ENCODE data around the gene SLC25A3. TPM values are rescaled to one million over a fixed set of nuclear protein-coding genes. Genes with fewer than 3 reads are reported as not detected.
"Not testable (repeated sequence)": the region's sequence is repeated elsewhere in the genome, so short reads cannot be mapped to it uniquely, and the experiment has no call there.

Gene SLC25A3
- 100 to 1,000 TPM; 256 to 438 (median 269) TPM for total RNA-seq
- 289 TPM for total RNA-seq (2013)
- total RNA-seq: 232 to 674 (median 365) reads per million in 29 experiments

GRCh38 chr12:98593351-98594049 is at the start of gene SLC25A3:
Gene SLC25A3 (plus strand): TSS chr12:98593686. CDS start chr12:98593979, 293 bp downstream.
- H3K27me3 Mint-ChIP-seq: no peaks in the 10 kb centered on the region
- no peaks in the 10 kb centered on the region for H3K27me3 ChIP-seq (replicated peaks in 1 of 2; ENCODE audit: control insufficient read depth in 2 of 2, extremely low read depth in 1 of 2, insufficient read depth in 2 of 2, low read length in 1 of 2)
- 0% methylated on average over 61 of the region's 67 CpGs for WGBS (ENCODE audit: insufficient coverage)
- H3K27ac ChIP-seq (ENCODE audit: low read length): peak within 1 kb of the TSS; percentile 94
- H3K9me3 ChIP-seq: no peaks in the 10 kb centered on the region
- peak; percentile 96 to 98 (median 98) for ATAC-seq (replicated peaks in 1 of 4)
- H3K36me3 Mint-ChIP-seq: peaks cover 22% of the 10 kb centered on the region
- peak; percentile 82 to 99 (median 93) for DNase-seq
- H3K4me3 ChIP-seq (ENCODE audit: control insufficient read depth in 1 of 2, extremely low read depth in 1 of 2, low read length in 1 of 2): peak within 1 kb of the TSS; percentile 85 to 97
- peak within 1 kb of the TSS; percentile 95 to 99 for H3K27ac Mint-ChIP-seq
- H3K9me3 Mint-ChIP-seq: no peaks in the 10 kb centered on the region
- peak within 1 kb of the TSS; percentile 90 to 95 (median 91) for H3K4me3 Mint-ChIP-seq
- H3K4me1 Mint-ChIP-seq: peaks cover 27 to 43% (median 35%) of the 10 kb centered on the region in 3 donors
- peaks cover 0 to 27% of the 10 kb centered on the region in 2 donors for H3K36me3 ChIP-seq (ENCODE audit: control insufficient read depth in 2 of 2, extremely low read depth in 1 of 2, insufficient read depth in 1 of 2, low read length in 1 of 2)
- ChIA-PET CTCF (interaction anchor here (0.6 to 2.2 kb wide), 12 partner anchors 14 to 1686 kb away, joined by 3 to 20 read pairs (median 4); partner anchors contain the start of genes IKBIP (in 1 of the 2) and NEDD1 (in 1 of the 2)), POLR2A (interaction anchor here (0.5 to 1.7 kb wide), 17 partner anchors 8 to 1636 kb away, joined by 3 to 19 read pairs (median 4); partner anchors contain the start of genes APAF1 (in 1 of the 2) and IKBIP (in 1 of the 2))
- H3K4me1 ChIP-seq (ENCODE audit: control insufficient read depth in 1 of 2, extremely low read depth in 1 of 2, insufficient read depth in 2 of 2, low read length in 2 of 2): peaks cover 18 to 21% of the 10 kb centered on the region in 2 experiments

- H3K36me3 Mint-ChIP-seq: peaks cover 46% of the 10 kb centered on the region
- POLR2A ChIA-PET: interaction anchor here in 1 of 2 donors (0.5 kb wide), 1 partner anchor 31 kb away, joined by 5 read pairs; no protein-coding TSS in a partner anchor
- H3K27me3 Mint-ChIP-seq: no peaks in the 10 kb centered on the region
These were observed 49.8 kb upstream of the SLC25A3 start for GRCh38 chr12:98543701-98544100.

GRCh38 chr12:98544751-98545150 is 48.7 kb upstream of the SLC25A3 start:
- 80% methylated on average over 1 of the region's 1 CpG for WGBS (ENCODE audit: insufficient coverage)
- no peak for ATAC-seq (replicated peaks in 1 of 4)
- H3K27ac ChIP-seq (ENCODE audit: low read length): no peak overlapping the region

More at GRCh38 chr12:98543701-98544100, 49.8 kb upstream of the SLC25A3 start:
- peaks cover 0 to 58% of the 10 kb centered on the region in 2 donors for H3K36me3 ChIP-seq (ENCODE audit: control insufficient read depth in 2 of 2, extremely low read depth in 1 of 2, insufficient read depth in 1 of 2, low read length in 1 of 2)
- Mint-ChIP-seq H3K27ac (no peak overlapping the region), H3K4me3 (no peak overlapping the region), H3K9me3 (no peaks in the 10 kb centered on the region), H3K4me1 (peaks cover 4 to 11% (median 5%) of the 10 kb centered on the region in 3 donors)
- no peaks in the 10 kb centered on the region for H3K4me1 ChIP-seq (ENCODE audit: control insufficient read depth in 1 of 2, extremely low read depth in 1 of 2, insufficient read depth in 2 of 2, low read length in 2 of 2)
- no peaks in the 10 kb centered on the region for H3K27me3 ChIP-seq (replicated peaks in 1 of 2; ENCODE audit: control insufficient read depth in 2 of 2, extremely low read depth in 1 of 2, insufficient read depth in 2 of 2, low read length in 1 of 2)
- no peak overlapping the region for H3K4me3 ChIP-seq (ENCODE audit: control insufficient read depth in 1 of 2, extremely low read depth in 1 of 2, low read length in 1 of 2)
- CTCF ChIA-PET: interaction anchor here (0.7 to 1.2 kb wide), 3 partner anchors 53 to 150 kb away, joined by 3 to 5 read pairs (median 4); no protein-coding TSS in a partner anchor
- DNase-seq (no peak), ATAC-seq (replicated peaks in 1 of 4) (no peak)
- no peaks in the 10 kb centered on the region for H3K9me3 ChIP-seq
- no peak overlapping the region for H3K27ac ChIP-seq (ENCODE audit: low read length)

GRCh38 chr12:98549371-98550110 is 43.9 kb upstream of the SLC25A3 start:
- H3K9me3 ChIP-seq: no peaks in the 10 kb centered on the region
- DNase-seq (no peak), ATAC-seq (replicated peaks in 1 of 4) (no peak)
- no peak overlapping the region for H3K4me3 ChIP-seq (ENCODE audit: control insufficient read depth in 1 of 2, extremely low read depth in 1 of 2, low read length in 1 of 2)
- WGBS (ENCODE audit: insufficient coverage): 78% methylated on average over 1 of the region's 5 CpGs
- H3K36me3 Mint-ChIP-seq: peaks cover 42% of the 10 kb centered on the region
- no peaks in the 10 kb centered on the region for H3K4me1 Mint-ChIP-seq
- H3K9me3 Mint-ChIP-seq: no peaks in the 10 kb centered on the region
- H3K27me3 ChIP-seq (replicated peaks in 1 of 2; ENCODE audit: control insufficient read depth in 2 of 2, extremely low read depth in 1 of 2, insufficient read depth in 2 of 2, low read length in 1 of 2): no peaks in the 10 kb centered on the region
- H3K36me3 ChIP-seq (ENCODE audit: control insufficient read depth in 2 of 2, extremely low read depth in 1 of 2, insufficient read depth in 1 of 2, low read length in 1 of 2): peaks cover 3 to 37% of the 10 kb centered on the region in 2 donors
- ChIA-PET CTCF (interaction anchor here in 1 of 2 donors (0.6 kb wide), 1 partner anchor 35 kb away, joined by 3 read pairs; no protein-coding TSS in a partner anchor), POLR2A (interaction anchor here in 1 of 2 donors (0.6 kb wide), 1 partner anchor 58 kb away, joined by 3 read pairs; no protein-coding TSS in a partner anchor)
- no peaks in the 10 kb centered on the region for H3K4me1 ChIP-seq (ENCODE audit: control insufficient read depth in 1 of 2, extremely low read depth in 1 of 2, insufficient read depth in 2 of 2, low read length in 2 of 2)
- H3K27ac Mint-ChIP-seq: no peak overlapping the region
- no peaks in the 10 kb centered on the region for H3K27me3 Mint-ChIP-seq
- H3K27ac ChIP-seq (ENCODE audit: low read length): no peak overlapping the region
- H3K4me3 Mint-ChIP-seq: no peak overlapping the region

More at GRCh38 chr12:98544751-98545150, 48.7 kb upstream of the SLC25A3 start:
- H3K36me3 Mint-ChIP-seq: peaks cover 47% of the 10 kb centered on the region
- ChIA-PET POLR2A (interaction anchor here in 1 of 2 donors (0.6 to 0.7 kb wide), 2 partner anchors 36 to 75 kb away, joined by 5 to 10 read pairs; no protein-coding TSS in a partner anchor), CTCF (interaction anchor here in 1 of 2 donors (1.0 to 1.3 kb wide), 2 partner anchors 22 to 107 kb away, joined by 3 read pairs; no protein-coding TSS in a partner anchor)
- H3K4me1 Mint-ChIP-seq: peaks cover 4 to 11% (median 5%) of the 10 kb centered on the region in 3 donors
- Histone ChIP-seq H3K36me3 (ENCODE audit: control insufficient read depth in 2 of 2, extremely low read depth in 1 of 2, insufficient read depth in 1 of 2, low read length in 1 of 2) (peaks cover 0 to 63% of the 10 kb centered on the region in 2 donors), H3K27me3 (replicated peaks in 1 of 2; ENCODE audit: control insufficient read depth in 2 of 2, extremely low read depth in 1 of 2, insufficient read depth in 2 of 2, low read length in 1 of 2) (no peaks in the 10 kb centered on the region), H3K9me3 (no peaks in the 10 kb centered on the region), H3K4me1 (ENCODE audit: control insufficient read depth in 1 of 2, extremely low read depth in 1 of 2, insufficient read depth in 2 of 2, low read length in 2 of 2) (no peaks in the 10 kb centered on the region), H3K4me3 (ENCODE audit: control insufficient read depth in 1 of 2, extremely low read depth in 1 of 2, low read length in 1 of 2) (no peak overlapping the region)
- H3K27ac Mint-ChIP-seq: no peak overlapping the region
- no peaks in the 10 kb centered on the region for H3K9me3 Mint-ChIP-seq
- no peak overlapping the region for H3K4me3 Mint-ChIP-seq
- no peaks in the 10 kb centered on the region for H3K27me3 Mint-ChIP-seq
- no peak for DNase-seq

DNA sequence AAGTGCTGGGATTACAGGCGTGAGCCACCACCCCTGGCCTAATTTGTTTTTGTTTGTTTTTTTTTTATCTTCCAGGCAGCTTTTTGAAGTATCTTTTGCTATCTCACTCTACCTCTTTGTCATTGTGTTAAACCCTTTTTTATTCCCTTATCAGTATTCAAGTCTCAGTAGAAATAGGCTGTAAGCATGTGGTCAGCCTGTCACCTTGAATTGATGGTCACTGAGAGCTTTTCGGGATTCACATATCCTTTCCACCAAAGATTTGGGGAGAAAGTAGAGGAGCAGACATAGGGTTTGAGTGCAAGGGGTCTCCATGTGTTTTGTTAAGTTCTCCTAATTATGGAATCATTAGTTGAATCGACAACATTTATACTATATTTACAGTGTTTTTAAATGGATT is 41.7 kb upstream of the SLC25A3 start:
- no peaks in the 10 kb centered on the region for H3K27me3 ChIP-seq (replicated peaks in 1 of 2; ENCODE audit: control insufficient read depth in 2 of 2, extremely low read depth in 1 of 2, insufficient read depth in 2 of 2, low read length in 1 of 2)
- Mint-ChIP-seq H3K4me3 (no peak overlapping the region), H3K9me3 (no peaks in the 10 kb centered on the region), H3K4me1 (no peaks in the 10 kb centered on the region), H3K36me3 (peaks cover 31% of the 10 kb centered on the region), H3K27ac (no peak overlapping the region), H3K27me3 (no peaks in the 10 kb centered on the region)
- H3K36me3 ChIP-seq (ENCODE audit: control insufficient read depth in 2 of 2, extremely low read depth in 1 of 2, insufficient read depth in 1 of 2, low read length in 1 of 2): peaks cover 3 to 22% of the 10 kb centered on the region in 2 donors
- POLR2A ChIA-PET: no interaction called here
- no peak overlapping the region for H3K4me3 ChIP-seq (ENCODE audit: control insufficient read depth in 1 of 2, extremely low read depth in 1 of 2, low read length in 1 of 2)
- no peak overlapping the region for H3K27ac ChIP-seq (ENCODE audit: low read length)
- CTCF ChIA-PET: interaction anchor here in 1 of 2 donors (0.7 kb wide), 1 partner anchor 1645 kb away, joined by 9 read pairs; no protein-coding TSS in a partner anchor
- no peaks in the 10 kb centered on the region for H3K4me1 ChIP-seq (ENCODE audit: control insufficient read depth in 1 of 2, extremely low read depth in 1 of 2, insufficient read depth in 2 of 2, low read length in 2 of 2)
- no peaks in the 10 kb centered on the region for H3K9me3 ChIP-seq
- ATAC-seq (replicated peaks in 1 of 4) (no peak), DNase-seq (no peak)
- no CpG with 5 or more reads among the region's 3 CpGs for WGBS (ENCODE audit: insufficient coverage)

DNA sequence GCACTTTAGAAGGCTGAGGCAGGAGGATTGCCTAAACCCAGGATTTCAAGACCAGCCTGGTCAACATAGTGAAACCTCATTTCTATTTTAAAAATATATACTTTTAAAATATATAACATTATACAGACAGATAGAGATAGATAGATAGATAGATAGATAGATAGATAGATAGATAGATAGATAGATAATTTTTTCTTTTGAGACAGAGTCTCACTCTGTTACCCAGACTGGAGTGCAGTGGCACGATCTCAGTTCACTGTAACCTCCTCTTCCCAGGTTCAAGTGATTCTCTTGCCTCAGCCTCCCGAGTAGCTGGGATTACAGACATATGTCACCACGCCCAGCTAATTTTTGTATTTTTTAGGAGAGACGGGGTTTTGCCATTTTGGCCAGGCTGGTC is 35.4 kb upstream of the SLC25A3 start:
- H3K27me3 Mint-ChIP-seq; H3K4me1 Mint-ChIP-seq; H3K4me1 ChIP-seq (ENCODE audit: control insufficient read depth in 1 of 2, extremely low read depth in 1 of 2, insufficient read depth in 2 of 2, low read length in 2 of 2); H3K9me3 ChIP-seq; H3K36me3 ChIP-seq (ENCODE audit: control insufficient read depth in 2 of 2, extremely low read depth in 1 of 2, insufficient read depth in 1 of 2, low read length in 1 of 2); POLR2A ChIA-PET; H3K27ac ChIP-seq (ENCODE audit: low read length); H3K4me3 Mint-ChIP-seq; H3K27ac Mint-ChIP-seq; H3K9me3 Mint-ChIP-seq; DNase-seq; ATAC-seq (replicated peaks in 1 of 4); H3K36me3 Mint-ChIP-seq; H3K4me3 ChIP-seq (ENCODE audit: control insufficient read depth in 1 of 2, extremely low read depth in 1 of 2, low read length in 1 of 2); H3K27me3 ChIP-seq (replicated peaks in 1 of 2; ENCODE audit: control insufficient read depth in 2 of 2, extremely low read depth in 1 of 2, insufficient read depth in 2 of 2, low read length in 1 of 2): not testable (repeated sequence)
- no CpG with 5 or more reads among the region's 4 CpGs for WGBS (ENCODE audit: insufficient coverage)
- CTCF ChIA-PET: interaction anchor here (0.7 kb wide), 2 partner anchors 96 to 151 kb away, joined by 3 to 4 read pairs; no protein-coding TSS in a partner anchor

Measured in T-cell (primary cell).